GM21360 (cell line): ENCODE data around the gene CDC37L1.

Experiments used
- ATAC-seq: cut with Tn5 transposase; IDR thresholded peaks from one replicate; pipeline ENCODE4 v1.9.1; 2021; ENCODE audit warnings: mild to moderate bottlenecking, moderate library complexity; ENCODE audit not compliant: unreplicated experiment

The CDC37L1 gene

DNA sequence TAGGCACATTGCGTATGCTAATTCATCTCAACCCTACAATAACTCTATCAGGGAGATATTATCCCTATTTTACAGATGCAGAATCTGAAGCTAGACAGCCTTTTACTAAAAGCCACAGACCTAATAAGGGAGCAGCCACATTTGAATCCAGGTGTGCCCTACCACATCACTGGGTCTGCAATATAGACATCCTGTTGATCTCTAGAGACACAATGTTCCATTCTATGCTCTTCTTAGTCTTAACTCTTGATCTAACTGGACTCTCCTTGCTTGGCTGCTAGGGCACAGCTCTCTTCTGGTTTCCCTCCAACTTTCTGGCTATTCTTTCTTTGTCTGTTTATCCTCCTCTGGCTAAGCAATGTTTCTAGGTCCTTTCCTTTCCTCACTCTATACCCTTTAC lies 11.7 kb upstream of the CDC37L1 start:
- no peak for ATAC-seq

DNA sequence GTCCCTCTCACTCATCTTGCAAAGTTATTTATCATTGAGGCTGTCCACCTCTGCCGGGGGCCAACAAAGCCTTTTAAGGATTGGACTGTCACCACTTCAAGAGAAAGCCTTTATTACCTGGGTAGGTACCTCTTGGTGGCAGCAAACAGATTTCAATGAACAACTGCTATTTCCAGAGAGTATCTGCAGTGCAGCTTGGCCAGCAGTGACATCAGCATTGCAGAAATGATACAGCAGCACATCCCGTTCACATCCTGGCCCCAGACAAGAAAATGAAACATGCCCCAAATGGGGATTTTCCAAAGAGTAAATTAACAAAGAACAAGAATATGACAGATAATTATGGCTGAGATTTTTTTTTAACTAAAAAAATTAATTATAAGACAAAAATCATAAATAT lies 10.8 kb upstream of the CDC37L1 start:
- ATAC-seq: no peak

DNA sequence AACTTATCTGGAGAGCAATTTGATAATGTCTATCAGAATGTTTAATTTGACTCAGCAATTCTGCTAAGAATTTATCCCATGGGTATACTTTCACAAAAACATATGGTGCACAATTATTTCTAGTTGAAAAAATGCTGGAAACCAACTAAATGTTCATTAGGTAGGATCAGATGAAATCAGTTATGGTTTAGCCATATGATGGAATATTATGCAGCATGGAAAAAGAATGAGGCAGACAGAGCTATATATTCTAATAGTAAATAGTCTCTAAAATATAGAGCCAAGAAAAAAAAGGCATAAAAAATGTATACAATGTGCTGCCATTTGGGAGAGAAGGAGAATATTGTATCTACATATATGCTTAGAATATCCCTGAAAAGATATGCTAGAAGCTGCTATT lies 9.5 kb upstream of the CDC37L1 start:
- no peak for ATAC-seq

DNA sequence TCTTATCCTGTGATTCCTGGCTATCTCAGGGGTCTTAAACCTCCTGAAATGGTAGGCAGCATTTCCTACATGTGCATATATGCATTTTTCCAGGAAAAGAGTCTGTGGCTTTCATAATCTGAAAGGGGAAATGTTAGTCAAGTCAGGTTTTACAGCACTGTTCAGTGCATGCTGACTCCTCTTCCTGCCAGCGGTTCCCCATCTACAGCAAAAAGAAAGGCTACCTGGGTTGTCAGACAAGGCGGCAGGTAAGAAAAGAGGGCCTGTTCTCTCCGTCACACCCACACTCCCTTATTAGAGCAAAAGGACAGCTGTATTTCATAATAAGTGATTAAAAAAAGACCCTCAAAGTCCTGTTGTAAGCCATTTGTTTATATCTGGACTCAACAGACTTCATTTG lies 8.8 kb upstream of the CDC37L1 start:
- ATAC-seq: no peak

DNA sequence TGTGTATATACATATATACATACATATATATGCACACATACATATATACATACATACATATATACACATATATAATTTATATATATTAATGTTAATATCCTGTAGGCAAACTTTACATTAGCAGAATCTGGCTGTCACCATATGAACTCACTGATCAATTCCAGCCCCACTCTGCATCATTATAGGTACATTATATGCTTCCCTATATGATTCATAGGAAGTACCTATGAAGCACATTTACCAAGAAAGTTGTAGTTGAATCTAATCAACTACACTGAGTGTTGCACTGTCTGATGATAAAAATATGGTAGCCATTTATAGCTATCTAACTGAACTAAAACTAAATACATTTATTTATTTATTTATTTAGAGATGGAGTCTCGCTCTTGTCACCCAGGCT lies 7.6 kb upstream of the CDC37L1 start:
- ATAC-seq: no peak

DNA sequence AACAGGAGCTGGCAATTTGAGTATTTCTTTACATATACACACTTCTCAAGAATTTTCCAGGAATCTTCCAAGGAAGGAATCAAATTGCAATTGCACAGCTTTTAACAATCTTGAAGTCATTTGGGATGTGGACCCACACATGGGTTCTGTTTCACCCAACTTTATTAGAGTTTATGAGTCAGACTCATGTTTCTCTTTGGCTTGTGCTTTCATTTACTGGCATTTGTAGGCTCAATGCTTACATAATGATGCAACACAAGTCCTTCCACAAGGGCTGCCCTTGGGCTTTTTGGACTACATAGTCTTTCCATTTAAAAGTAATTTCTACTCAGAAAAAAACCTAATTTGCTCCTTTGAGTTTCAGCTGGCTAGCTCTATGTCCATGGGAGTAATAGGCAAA lies 4.6 kb upstream of the CDC37L1 start:
- no peak for ATAC-seq

DNA sequence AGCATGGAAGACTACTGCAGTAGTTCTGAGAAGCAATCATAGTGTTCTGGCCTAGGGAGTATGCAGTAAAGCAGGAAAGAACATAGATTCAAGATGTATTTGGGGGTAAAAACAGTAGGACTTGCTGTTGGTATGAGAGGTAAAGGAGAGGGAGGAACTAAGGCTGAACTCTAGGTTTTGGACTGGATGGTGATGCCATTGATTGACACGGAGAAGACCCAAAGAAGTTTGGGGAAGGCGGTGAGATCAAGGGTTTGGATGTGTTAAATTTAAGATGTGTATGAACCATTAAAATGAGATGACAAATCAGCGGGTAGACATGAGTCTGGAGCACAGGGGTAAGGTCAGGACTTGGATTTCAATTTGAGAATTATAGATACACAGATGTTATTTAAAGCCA lies 2.0 kb upstream of the CDC37L1 start:
- ATAC-seq: no peak

DNA sequence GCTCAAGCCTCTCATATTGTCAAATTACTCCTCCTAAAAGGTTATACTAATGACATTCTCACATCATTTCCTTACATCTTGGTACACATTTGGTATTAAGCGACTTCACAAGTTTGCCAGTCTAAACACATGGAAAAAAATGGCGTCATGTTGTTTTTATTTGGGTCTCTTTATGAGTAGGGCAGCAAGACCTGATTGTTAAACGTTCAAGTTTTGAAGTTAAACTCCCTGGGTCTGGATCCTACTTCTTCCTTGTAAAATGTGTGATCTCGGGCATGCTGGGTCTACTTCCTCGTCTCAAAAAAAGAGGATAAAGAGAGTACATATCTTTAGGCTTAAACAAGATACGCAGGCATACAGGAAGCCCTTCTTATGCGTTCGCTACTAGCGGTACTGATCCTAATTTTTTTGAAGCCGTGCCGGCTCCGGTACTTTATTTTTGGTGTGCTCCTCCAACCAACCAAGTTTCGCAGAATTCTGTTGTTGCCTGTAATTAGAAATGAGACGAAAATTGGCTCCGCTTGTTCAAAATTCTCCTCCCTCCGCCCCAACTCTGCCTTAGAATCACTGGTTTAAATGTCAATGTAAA lies 596 bp upstream of the CDC37L1 start:
- ATAC-seq: peak; percentile 13

DNA sequence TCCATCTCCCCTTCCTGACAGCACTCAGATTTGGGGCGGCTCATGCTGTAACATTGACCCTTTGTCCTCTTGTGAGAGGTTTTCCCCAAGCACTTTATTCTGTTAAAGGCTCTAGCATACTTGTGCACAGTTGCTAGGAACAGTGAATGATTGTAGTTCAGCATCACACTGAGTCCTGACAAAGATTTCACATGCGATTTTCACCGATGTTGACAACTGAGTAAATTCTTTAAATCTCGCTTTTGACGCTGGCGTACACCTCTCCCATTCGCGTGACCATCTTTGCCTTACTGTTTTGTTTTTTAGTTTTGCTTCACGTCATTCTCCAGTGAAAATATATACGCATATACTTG lies 780 bp downstream of the CDC37L1 start:
- ATAC-seq: no peak

DNA sequence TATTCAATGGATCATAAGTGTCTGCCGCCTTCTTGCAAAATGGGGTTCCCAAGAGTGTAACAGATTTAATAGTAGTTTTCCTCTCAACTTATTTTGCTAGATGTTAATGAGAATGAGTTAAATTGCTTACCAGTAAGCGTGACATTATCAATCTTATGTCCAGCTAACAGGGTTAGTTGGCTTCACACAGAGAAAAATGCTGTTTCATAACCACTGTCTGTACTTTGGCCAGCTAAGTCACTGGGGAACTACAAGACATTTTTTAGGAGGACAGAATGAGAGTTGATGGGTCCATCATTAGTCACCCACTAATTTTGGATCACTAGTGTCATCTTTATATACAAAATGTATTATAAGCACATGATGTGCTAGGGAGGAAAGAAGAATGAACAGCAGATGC lies 1.4 kb downstream of the CDC37L1 start:
- no peak for ATAC-seq

DNA sequence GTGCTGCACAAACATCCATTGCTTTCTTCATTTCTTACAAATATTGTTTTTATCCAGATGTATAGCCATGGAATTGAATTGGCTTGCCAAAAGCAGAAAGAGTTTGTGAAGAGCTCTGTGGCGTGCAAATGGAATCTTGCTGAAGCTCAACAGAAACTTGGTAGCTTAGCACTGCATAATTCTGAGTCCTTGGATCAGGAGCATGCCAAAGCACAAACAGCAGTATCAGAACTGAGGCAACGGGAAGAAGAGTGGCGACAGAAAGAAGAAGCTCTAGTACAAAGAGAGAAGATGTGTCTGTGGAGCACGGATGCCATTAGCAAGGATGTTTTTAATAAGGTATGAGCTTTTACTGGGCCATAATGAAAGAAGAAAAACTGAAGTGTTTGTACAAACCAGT lies 5.5 kb downstream of the CDC37L1 start:
- ATAC-seq: no peak

DNA sequence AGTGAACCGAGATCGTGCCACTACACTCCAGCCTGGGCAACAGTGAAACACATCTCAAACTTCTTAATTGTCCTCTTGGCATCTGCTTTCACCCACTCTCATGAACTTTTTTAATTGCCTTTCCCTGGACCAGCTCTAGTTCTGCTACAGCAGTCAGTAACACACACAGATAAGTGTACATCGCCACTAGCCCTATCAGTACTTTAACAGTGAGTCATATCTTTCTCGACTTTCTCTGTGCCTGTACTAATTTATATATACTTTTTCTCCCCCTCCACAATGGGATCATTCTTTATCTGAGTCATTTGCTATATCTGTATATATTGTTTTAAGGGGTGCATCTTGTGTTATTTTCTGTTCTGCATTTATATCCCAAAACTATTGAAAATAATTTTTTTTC lies 6.7 kb downstream of the CDC37L1 start:
- no peak for ATAC-seq

DNA sequence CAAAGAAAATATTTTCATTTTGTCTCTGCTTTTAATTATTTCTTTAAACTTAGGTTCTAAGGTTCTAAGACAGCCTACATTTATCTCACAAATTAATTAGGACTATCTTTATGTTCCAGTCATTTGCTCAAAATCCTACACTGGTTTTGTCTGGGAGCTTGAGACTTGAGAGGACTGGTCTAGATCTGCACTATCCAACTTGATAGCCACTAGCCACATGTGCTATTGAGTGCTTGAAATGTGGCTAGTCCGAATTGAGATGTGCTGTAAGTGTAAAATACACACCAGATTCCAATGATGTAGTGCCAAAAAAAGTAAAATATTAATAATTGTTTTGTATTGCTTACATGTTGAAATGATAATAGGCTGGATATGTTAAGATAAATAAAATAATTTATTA lies 7.2 kb downstream of the CDC37L1 start:
- ATAC-seq: no peak

DNA sequence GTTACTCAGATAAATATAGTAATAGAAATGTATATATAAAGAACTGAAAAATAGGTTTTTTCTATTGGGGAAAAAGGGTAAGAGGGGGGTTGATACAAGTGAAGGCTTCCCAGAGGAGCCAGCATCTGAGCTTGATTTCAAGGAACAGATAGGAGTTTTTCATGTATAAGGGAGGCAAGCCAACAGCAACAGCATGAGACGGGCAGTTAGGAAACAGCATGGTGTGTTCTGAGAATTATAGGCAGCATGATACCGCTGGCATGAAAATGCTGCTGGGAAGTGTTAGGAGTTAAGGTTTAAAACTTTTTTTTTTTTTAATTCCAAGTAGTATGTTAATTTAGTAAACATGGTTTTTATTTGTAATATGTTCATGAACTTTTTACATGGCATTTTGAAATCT lies 9.7 kb downstream of the CDC37L1 start:
- no peak for ATAC-seq

DNA sequence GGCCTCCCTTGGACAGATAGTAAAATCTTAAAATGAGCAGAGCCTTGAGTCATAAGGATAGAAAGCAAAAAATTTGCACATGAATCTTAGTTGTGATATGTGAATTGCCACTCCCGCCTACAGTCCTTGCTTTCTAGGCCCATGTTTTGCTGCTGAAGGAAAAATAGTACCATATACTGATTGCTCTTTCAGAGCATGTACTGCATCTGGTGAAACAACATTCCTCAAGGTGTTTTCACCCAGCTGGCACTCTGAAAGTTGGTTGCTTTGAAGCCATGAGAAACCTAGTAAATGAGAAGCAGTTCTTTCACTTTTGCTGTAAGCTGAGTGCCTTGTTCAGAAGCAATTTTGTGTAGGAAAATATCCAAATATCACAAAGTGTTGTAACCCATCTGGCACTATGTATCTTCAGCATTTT lies 10.3 kb downstream of the CDC37L1 start:
- ATAC-seq: peak; percentile 70

DNA sequence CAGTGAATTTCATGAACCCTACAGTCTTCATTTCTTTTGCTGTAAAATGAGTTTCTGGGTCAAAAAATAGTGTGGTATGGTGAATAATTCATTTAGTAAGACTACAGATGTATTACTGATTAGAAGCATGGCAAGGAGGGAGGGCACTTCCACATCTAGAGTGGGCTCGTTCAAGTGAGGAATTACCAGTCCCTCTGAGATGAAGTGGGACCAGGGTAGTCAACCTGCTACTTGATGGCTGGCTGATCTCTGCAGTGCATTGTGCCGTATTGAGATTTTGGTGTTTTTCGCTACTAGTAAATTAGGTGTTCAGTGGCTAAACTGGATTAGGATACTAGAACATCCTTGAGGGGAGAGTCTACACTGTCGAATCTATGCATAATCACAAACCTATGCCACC lies 10.8 kb downstream of the CDC37L1 start:
- ATAC-seq: peak; percentile 66

DNA sequence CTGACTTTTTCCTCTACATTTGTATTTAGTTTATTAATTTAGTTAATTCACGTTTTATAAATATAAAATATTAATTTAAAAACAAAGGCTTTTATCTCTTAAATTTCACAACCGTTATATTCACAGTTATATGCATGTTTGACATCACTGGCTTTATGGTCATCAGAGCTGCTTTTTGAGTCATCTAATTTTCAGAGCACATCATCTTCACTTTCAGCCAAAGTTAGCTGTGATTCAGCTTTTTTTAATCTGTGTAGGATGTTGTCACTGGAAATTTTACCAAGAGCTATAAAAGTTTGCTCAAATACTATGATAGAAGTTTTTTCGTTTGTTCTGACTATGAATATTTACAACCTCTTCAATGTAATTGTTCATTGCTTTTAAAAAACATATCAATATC lies 12.4 kb downstream of the CDC37L1 start:
- ATAC-seq: no peak

DNA sequence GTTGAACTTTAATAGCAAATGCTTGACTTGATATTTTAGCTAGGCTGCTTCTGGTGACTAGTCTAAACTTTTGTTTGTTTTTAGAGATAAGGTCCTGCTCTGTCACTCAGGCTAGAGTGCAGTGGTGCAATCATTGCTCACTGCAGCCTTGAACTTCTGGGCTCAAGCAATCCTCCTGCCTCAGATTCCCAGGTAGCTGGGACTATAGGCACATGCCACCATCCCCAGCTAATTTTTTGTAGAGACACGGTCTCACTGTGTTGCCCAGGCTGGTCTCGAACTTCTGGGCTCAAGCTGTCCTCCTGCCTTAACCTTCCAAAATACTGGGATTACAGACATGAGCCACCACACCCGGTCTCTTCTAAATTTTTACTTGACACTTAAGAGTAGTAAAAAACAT lies 20.7 kb downstream of the CDC37L1 start:
- ATAC-seq: no peak

DNA sequence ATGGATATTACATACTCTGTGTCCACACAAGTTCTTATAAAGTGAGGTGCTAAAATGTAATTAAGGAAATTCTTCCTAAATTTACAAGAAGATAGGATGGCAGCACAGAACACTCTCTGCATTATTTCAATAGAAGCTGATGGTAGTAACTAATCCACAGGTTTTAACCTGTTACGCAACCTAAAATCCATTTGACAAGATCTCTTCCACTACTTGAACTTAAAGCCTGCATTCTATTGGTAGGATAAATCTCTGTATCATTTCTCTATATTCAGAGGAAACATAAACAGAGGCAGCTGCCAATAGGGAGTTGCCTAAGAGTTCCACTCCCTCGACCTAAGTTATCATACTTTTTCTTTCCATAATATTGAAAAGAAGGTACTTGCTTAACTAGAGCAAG lies 21.6 kb downstream of the CDC37L1 start:
- ATAC-seq: no peak

DNA sequence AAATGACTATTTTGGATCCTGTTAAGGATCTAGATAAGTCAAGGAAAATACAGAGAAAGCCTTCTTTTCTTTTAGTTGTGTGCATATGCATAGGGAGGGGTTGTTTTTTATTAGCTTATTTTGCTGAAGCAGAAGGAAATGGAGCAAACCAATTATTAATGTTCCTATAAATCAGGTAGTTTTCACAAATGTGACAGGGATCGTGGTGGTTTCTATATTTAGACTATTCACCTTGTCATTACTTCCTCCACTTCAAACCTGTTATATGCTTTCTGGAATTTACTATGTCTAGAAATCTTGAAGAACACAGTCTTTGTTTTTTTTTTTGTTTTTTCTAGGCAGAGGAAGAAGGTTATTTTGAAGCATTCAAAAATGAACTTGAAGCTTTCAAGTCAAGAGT lies 22.2 kb downstream of the CDC37L1 start:
- no peak for ATAC-seq

DNA sequence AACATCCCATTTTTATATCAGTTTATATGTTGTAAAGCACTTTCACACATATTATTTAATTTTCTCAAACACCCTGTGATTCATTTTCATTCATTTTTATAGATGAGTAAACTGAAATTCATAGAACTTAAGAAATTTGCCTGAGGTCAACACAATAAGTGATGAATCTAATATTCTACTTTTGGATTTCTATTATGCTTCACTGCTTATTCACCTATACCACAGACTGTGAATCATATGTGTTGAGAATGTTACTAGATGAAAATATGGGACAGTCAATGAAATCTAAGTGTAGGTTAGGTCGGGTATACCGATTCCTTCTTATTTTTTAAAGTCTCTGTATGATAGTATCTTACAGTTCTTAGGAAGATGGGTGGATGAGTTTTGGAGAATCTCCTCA lies 24.8 kb downstream of the CDC37L1 start:
- ATAC-seq: no peak

DNA sequence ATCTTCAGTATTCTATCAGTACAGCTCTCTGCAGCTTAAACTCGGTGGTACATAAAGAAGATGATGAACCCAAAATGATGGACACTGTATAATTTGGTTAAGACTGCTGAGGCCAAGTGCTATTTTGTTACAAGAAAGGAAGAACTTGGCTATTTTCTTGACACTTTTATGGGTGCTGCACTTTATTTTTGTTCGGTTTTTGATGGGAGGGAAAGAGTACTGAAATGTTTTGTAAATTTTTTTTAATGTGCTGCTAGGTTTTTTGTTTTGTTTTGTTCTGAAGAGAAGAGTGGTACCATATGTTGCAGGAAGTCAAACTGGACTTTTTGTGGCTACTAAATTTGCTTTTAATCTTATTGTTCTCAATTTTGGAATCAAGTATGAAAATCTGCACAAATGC lies 26.7 kb downstream of the CDC37L1 start:
- ATAC-seq: no peak

DNA sequence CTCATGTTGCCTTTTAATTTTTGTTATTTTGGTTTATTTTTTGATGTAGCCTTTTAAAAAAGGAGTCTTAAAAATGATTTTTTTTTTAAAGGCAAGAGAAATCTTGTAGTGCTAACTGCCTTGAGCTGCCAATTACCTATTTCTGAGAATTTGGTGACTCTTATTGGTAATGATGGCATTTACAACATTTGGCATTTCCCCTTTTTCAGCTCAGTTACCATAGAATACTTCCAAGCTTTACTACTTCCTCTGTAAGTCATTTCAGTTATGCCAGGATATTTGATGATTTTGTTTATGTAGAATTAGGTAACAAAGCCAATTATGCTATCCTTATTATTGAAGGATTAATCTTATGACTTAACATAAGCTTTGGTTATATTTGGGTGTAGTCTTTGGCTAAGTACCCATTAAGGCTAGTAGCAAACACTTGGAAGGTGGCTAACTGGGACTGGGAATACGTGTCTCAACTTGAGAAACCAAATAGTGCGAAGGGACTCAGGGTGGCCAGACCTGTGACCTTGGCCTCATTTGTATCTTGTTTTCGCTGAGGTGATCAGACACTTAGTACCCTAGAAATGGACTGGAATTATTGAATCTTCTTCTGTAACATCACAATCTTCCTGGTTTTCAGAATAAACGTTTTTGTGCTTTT lies 27.7 kb downstream of the CDC37L1 start:
- ATAC-seq: no peak
